Right forelimb (tissue), 1 donor: Measurements from ENCODE around the gene DAPL1.
"Not testable (repeated sequence)": the region's sequence is repeated elsewhere in the genome, so short reads cannot be mapped to it uniquely, and the experiment has no call there.

Experiments
- DNase-seq: peaks from one replicate; pipeline ENCODE4 v3.0.0-alpha.2; 2018

Gene DAPL1

DNA sequence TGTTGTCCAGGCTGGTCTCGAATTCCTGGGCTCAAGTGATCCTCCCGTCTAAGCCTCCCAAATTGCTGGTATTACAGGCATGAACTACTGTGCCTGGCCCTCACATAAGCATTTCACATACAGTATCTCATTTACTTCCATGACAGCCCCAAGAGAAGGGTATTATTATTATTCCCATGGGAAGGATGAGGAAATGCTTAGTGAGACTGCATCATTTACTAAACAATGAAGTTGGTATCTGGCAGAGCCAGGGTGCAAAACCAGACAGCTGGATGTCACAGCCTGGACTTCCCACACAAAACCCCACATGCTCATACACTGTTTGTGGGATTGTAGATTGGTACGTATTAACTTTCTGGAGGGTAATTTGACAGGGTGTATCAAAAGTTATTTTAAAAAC, 29.9 kb downstream of the DAPL1 start:
- no peak for DNase-seq

DNA sequence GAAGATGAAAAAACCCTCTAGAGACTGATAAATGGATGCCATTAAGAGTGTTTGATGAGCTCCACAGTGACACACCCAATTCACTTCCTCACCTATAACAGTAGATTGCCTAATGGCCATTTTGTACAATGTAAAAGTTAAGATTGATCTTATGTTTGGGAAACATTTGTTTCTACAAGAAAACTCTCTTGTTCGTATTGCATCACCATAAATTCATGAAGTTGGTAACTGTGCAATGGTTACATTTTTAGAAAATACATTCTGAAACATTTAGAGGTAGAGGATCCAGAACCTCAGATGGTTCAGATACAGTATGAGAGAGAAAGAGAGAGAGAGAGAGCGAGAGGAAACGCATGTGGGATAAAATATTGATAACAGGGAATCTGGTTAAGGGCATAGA, 31.8 kb downstream of the DAPL1 start:
- DNase-seq: no peak

- no peak for DNase-seq
Observed at GRCh38 chr2:158828378-158829164, 33.5 kb downstream of the DAPL1 start.

DNA sequence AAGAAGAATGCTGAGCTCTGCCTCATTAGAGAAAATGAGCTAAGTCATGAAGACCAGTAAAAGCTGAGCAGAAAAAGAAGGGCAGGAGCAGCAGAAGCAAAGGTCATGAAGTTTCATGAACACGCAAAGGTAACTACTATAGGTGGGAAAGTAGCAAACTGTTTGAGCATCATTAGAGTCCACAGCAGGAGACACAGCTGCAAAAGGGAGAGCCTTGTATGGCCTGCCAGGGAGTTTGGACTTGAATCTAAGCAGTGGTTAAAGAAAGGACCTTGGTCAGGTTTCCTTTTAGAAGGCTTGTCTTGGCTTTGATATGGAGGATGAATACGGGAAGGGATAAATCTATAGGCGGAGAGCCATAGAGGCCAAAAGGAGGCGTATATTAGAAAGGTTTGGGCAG, 34.0 kb downstream of the DAPL1 start:
- DNase-seq: no peak

DNA sequence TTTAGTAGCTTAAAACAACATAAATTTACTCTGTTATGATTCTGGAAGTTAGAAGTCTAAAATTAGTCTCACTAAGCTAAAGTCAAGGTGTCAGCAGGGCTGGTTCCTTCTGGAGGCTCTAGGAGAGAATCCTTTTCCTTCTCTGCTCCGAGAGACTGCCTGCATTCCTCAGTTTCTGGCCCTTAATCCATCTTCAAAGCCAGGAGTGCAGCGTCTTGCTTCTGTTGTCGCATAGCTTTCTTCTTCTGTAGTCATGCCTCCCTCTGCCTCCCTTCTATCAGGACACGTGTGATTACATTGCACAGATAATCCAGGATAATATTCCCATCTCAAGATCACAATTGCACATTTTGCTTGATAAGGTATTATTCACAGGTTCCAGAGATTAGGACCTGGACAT, 35.1 kb downstream of the DAPL1 start:
- DNase-seq: no peak

- no peak for DNase-seq
Observed at GRCh38 chr2:158835431-158835830, 40.3 kb downstream of the DAPL1 start.

- no peak for DNase-seq
Observed at GRCh38 chr2:158837645-158838044, 42.5 kb downstream of the DAPL1 start.

DNA sequence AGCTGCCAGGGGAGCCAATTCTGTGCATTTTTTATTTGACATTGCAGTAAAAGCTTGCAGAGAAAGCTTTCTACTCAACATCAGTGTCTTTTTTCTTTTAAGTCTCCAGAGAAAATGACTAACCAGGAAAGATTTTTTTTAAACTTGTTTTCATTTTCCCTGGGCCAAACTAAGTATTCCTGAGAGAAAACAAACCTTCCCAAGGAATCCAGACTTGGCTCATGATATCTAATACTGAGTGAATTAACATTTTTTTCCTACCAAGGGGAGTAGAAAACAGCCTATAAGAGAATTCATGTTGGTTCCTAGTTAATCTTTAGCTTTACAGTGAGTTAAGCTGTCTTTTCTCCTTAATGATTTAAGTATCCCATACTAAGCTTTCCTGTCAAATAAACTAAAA, 46.7 kb downstream of the DAPL1 start:
- no peak for DNase-seq

GRCh38 chr2:158845444-158845843, 50.3 kb downstream of the DAPL1 start:
- no peak for DNase-seq

DNA sequence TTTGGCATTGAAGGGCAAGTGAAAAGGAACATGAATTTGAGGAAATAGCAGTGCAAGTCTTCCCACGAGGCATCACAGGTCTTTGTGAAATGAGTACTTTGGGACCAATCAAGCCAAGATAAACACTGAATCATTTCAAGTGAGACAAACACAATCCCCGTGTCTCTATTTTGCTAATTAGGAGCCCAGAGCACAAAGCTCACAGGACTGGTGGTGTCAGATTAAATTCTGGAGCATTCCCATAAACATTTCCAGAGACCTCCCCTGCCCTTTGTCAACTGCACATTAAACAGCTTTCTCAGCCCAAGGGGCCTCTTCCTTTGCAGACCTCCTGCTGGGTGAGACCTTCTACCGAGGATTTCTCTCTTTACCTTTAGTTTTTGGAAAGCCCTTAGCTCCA, 50.7 kb downstream of the DAPL1 start:
- DNase-seq: no peak

DNA sequence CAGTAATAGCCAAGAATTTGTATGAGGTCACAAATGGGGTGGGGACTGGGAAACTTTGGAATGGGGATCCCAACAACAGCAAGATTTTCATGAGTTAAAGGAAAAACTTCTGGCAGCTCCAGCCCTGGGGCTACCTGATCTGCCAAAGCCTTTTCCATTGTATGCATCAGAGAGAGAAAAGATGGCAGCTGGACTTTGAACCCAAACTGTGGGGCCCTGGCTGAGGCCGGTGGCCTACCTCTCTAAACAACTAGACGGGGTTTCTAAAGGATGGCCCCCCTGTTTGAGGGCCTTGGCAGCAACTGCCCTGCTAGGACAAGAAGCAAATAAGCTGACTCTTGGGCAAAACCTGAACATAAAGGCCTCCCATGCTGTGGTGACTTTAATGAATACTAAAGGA, 52.4 kb downstream of the DAPL1 start:
- not testable (repeated sequence) for DNase-seq

DNA sequence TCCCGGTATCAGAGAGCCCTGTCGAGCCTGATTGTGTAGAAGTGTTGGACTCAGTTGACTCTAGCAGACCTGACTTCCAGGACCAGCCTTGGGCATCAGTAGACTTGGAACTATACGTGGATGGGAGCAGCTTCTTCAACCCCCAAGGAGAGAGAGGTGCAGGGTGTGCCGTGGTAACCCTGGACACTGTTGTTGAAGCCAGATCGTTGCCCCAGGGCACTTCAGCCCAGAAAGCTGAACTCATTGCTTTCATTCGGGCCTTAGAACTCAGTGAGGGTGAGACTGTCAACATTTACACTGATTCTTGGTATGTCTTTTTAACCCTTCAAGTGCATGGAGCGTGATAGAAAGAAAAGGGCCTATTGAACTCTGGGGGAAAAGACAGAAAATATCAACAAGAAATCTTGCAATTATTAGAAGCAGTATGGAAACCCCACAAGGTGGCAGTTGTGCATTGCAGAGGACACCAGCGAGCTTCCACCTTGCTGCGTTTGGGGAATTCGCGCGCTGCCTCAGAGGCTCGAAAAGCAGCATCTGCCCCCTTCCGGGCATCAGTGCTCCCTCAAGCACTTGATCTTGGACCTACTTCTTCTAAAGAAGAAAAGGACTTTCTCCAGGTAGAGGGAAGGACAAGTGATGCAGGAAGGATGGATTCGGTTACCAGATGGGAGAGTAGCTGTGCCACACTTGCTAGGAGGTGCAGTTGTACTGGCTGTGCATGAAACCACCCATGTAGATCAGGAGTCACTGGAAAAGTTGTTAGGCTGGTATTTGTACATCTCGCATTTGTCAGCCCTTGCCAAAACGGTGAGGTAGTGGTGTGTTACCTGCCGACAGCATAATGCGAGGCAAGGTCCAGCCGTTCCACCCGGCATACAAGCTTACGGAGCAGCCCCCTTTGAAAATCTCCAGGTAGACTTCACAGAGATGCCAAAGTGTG, 53.2 kb downstream of the DAPL1 start:
- not testable (repeated sequence) for DNase-seq

- DNase-seq: not testable (repeated sequence)
Observed at GRCh38 chr2:158860179-158860578, 65.1 kb downstream of the DAPL1 start.

DNA sequence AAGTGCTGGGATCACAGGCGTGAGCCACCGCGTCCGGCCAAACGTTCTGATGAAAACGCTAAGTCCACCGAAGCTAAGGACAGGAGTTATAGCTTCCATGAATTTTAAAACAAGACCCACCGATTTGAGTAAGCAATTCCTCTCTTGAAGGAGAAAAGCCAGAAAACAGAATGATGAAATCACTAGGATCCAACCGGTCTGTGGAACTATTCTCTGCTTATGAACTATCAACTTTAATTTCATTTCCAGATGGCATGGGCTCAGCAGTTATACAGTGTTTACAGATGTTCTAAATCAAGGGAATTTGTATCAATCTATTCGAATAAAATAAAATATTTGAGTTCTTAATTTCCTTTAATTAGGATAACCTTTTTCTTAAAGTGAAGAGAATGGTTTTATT, 66.5 kb downstream of the DAPL1 start:
- DNase-seq: not testable (repeated sequence)

DNA sequence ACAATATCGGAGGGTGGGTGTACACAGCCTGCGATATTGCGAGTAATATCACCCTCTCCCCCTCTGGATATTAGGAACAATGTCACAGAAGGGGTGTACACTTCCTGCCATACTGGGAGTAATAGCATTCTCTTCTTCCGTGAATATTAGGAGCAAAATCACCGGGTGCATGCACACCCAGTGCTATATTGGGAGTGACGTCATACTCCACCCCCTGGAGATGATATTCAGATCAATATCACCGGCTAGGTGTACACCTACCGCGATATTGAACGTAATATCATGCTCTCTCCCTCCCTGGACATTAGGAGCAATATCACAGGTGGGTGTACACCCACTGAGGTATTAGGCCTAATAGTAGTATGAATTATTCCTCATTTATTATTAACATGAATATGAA, 70.4 kb downstream of the DAPL1 start:
- DNase-seq: not testable (repeated sequence)
